ENCODE results near the gene ANO1.

DNA sequence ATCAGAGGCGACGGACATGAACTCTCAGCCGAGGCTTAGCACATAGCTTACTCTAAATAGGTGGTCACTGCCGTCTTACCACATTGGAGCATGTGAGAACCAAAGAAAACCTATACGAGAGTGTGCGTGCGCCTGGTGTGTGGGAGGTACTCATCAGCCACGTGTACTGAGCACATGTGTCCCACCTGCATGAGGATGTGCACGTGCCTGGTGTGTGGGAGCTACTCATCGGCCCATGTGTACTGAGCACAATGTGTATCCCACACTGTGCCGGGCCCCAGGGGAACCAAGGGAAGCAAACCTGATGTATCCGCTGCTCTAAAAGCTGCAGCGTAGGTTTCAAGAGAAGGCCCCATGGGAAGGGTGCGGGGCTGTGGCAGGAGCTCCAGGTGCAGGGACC, 56.4 kb downstream of the ANO1 start:
- TF ChIP-seq, protein P1, sequence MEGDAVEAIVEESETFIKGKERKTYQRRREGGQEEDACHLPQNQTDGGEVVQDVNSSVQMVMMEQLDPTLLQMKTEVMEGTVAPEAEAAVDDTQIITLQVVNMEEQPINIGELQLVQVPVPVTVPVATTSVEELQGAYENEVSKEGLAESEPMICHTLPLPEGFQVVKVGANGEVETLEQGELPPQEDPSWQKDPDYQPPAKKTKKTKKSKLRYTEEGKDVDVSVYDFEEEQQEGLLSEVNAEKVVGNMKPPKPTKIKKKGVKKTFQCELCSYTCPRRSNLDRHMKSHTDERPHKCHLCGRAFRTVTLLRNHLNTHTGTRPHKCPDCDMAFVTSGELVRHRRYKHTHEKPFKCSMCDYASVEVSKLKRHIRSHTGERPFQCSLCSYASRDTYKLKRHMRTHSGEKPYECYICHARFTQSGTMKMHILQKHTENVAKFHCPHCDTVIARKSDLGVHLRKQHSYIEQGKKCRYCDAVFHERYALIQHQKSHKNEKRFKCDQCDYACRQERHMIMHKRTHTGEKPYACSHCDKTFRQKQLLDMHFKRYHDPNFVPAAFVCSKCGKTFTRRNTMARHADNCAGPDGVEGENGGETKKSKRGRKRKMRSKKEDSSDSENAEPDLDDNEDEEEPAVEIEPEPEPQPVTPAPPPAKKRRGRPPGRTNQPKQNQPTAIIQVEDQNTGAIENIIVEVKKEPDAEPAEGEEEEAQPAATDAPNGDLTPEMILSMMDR (IDR thresholded peaks at IDR 0.05 in 4 of 5, conservative IDR thresholded peaks at IDR 0.05 in 1 of 5): no peak
- TF ChIP-seq POLR2A (IDR thresholded peaks at IDR 0.05): no peak
